GM19035 (cell line): ENCODE measurements around the gene SNAI1.

Experiments used
- ATAC-seq: cut with Tn5 transposase; IDR thresholded peaks from one replicate; pipeline ENCODE4 v1.9.1; 2021; ENCODE audit not compliant: unreplicated experiment

The SNAI1 gene

GRCh38 chr20:50032955-50033666 lies 50.3 kb downstream of the SNAI1 start:
- ATAC-seq: no peak

GRCh38 chr20:50034567-50035180 lies 51.9 kb downstream of the SNAI1 start:
- no peak for ATAC-seq

GRCh38 chr20:50036703-50037102 lies 53.9 kb downstream of the SNAI1 start:
- no peak for ATAC-seq

GRCh38 chr20:50037123-50037522 lies 54.3 kb downstream of the SNAI1 start:
- ATAC-seq: no peak

GRCh38 chr20:50037575-50037974 lies 54.8 kb downstream of the SNAI1 start:
- no peak for ATAC-seq

GRCh38 chr20:50038169-50038568 lies 55.4 kb downstream of the SNAI1 start:
- no peak for ATAC-seq
